ENCODE measurements around the gene IQSEC1. TPM values are rescaled to one million over a fixed set of nuclear protein-coding genes. Genes with fewer than 3 reads are reported as not detected.

Gene IQSEC1
- total and polyA plus RNA-seq, 2 of the 8 experiments (the other 6 are each of a cell fraction or from before 2014, with no cell fraction given): 6.8 to 28.8 TPM

DNA sequence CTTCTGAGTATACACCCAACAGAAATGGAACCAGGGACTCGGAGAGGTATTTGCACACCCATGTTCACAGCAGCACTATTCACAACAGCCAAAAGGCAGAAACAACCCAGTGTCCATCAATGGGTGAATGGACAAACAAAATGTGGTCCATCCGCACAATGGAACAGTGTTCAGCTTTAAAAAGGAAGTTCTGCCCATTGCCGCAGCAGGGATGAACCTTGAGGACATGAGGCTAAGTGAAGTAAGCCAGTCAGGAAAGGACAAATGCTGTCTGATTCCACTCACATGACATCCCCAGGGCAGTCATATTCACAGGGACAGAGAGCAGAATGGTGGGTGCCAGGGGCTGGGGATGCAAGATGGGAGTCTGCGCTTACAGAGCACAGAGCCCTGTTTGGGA lies 7.5 kb downstream of the IQSEC1 start (continued):
- no peak for TF ChIP-seq CHD7 (IDR thresholded peaks at IDR 0.05; ENCODE audit: insufficient replicate concordance, low read length)
- TF ChIP-seq SUZ12 (IDR thresholded peaks at IDR 0.05; ENCODE audit: low read length): no peak
- no peak for TF ChIP-seq SP2 (IDR thresholded peaks at IDR 0.05; ENCODE audit: low read length)
- TF ChIP-seq KDM4A (IDR thresholded peaks at IDR 0.05; ENCODE audit: low read depth, low read length, severe bottlenecking): no peak
- TF ChIP-seq MAFK (IDR thresholded peaks at IDR 0.05; ENCODE audit: low read depth, low read length): no peak
- TF ChIP-seq CTCF (IDR thresholded peaks at IDR 0.05; ENCODE audit: control extremely low read depth in 1 of 3, insufficient read depth in 1 of 3, low read depth in 1 of 3, low read length in 3 of 3): no peak
- no peak for TF ChIP-seq EP300 (IDR thresholded peaks at IDR 0.05; ENCODE audit: borderline replicate concordance in 1 of 2, low read depth in 2 of 2, low read length in 2 of 2)
- TF ChIP-seq NRF1 (IDR thresholded peaks at IDR 0.05; ENCODE audit: low read depth, low read length): no peak
